ENCODE results near the gene POGLUT3.

GRCh38 chr11:108491936-108492335 lies 6.2 kb downstream of the POGLUT3 start:
- TF ChIP-seq CTCF (IDR thresholded peaks at IDR 0.05), result no peak
- TF ChIP-seq POLR2A (IDR thresholded peaks at IDR 0.05), result no peak

Measured in esophagus squamous epithelium (tissue), 4 donors.